HG02623 (cell line): ENCODE results near the gene PCGF2.
"Not testable (repeated sequence)": the region's sequence is repeated elsewhere in the genome, so short reads cannot be mapped to it uniquely, and the experiment has no call there.

ENCODE experiments used
- ATAC-seq: cut with Tn5 transposase; IDR thresholded peaks from one replicate; pipeline ENCODE4 v1.9.1; 2021; ENCODE audit warnings: moderate library complexity; ENCODE audit not compliant: unreplicated experiment

PCGF2 gene

DNA sequence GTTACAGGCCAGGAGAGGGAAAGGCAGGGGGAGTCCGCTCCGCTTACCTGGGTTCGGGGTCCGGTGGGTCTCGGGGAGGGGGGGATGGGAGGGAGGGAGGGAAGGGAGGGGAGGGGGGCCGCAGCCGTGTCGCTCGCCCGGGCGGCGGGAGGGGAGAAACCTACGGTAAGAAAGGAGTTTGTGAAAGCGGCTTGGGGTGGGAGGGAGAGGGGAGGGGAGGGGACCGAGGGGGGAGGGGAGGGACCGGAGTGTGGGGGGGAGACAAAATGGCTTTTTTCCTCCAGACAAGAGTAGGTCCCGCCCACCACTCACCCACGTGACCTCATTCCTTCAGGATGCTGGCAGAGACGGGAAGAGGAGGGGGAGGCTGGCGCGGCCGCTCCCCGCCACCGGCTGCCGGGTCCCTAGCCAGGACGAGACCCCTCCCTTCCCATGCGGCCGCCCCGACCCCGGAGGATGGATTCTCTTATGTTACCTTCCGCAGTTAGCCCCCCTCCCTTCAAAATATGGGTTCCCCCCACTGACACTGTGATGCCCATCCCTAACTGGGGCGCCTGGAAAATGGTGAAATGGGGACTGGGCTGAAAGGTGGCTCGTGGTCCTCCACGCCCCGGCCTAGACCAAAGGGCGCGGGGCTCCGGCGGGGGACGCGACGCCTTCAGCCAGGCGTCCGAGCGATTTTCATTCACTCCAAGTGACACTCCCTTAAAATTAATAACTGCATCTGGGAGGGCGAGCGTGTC is at the start of gene PCGF2:
PCGF2 (minus strand) TSS at position 188 of the 743 bp plus-strand sequence. CDS start 7,934 bp downstream, outside the sequence.
- ATAC-seq = no peak

DNA sequence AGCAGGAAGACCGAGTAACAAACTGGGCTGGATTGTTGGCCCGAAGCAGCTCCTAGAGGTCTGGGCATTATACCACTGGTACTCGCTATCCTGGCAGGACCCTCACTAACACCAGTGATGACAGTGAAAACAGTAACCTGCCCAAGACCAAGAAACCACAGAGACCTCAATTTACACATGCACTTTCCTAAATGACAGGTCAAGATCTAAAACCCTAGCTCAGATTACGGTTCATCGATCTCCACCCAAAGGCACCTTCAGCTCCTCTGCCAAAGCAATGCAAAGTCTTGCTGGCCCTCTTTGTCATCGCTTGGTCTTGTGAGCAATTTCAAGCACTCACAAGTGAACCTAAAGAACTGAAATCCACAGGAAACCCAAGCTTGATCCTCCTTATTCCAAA is 49.7 kb upstream of the PCGF2 start:
- no peak for ATAC-seq

DNA sequence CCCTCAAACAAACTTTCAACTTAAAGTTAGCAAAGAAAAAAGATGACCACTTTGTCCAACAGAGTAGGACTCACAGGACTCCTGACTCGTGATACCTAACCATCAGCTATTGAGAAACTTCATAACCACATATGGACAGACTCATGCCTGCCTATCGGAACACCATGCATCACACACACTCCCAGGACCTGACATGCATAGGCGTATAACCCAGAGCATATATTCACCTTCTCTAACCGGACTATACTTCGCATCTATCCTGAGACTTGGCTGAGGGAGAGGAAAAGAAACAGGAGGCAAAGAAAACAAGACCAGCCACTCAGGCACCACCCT is 49.0 kb upstream of the PCGF2 start:
- no peak for ATAC-seq

- ATAC-seq = no peak
Measured at GRCh38 chr17:38796451-38797157, 48.5 kb upstream of the PCGF2 start.

- no peak for ATAC-seq
Measured at GRCh38 chr17:38794221-38794620, 46.1 kb upstream of the PCGF2 start.

DNA sequence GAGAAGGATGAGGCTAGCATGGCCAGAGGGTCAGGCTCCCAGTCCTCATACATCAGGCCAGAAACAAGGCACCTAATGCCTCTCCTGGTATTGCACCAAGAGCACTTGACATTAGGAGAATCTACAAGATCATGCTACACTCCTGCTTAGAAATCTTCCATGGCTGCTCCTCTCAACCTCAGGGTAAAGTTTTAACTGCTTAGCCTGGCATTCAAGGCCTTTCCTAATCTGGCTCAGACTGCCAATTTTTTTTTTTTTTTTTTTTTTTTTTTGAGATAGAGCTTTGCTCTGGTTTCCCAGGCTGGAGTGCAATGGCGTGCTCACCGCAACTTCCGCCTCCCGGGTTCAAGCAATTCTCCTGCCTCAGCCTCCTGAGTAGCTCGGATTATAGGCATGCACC is 43.0 kb upstream of the PCGF2 start:
- ATAC-seq = no peak

DNA sequence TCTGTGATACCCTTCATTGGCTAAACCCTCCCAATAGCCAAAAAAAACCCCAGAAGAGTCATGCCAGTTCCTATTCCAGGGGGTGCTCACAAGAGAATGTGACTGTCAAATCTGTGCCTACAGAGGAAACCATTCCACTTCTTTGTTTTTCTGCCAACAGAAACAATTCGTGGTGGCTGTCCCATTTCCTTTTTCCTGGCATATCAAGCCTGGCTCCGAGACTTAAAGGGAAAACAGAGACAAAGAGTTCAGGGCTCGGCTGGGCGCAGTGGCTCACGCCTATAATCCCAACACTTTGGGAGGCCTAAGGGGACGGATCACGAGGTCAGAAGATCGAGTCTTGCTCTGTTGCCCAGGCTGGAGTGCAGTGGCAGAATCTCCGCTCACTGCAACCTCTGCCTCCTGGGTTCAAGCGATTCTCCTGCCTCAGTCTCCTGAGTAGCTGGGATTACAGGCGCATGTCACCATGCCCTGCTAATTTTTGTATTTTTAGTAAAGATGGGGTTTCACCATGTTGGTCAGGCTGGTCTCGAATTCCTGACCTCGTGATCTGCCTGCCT is 42.1 kb upstream of the PCGF2 start:
- not testable (repeated sequence) for ATAC-seq

DNA sequence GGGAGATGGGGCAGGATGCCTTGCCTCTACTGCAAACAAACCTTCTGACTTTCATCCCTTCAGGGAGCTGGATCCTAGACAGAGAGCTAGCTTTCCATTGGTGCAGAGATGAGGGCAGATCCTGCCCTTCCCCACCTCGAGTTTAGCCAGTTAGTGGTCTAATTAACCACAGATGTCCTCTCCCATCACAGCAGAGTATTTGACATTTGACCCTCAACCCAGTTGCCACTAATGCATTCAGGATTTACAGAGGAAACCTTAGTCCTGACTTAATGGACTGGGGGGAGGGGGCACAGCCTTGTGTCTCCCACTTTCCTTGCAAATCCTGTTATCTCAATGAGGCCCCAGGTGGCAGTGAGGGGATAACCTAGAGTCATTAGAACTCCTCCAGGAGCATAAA is 41.0 kb upstream of the PCGF2 start:
- no peak for ATAC-seq

GRCh38 chr17:38787999-38788398 is 39.9 kb upstream of the PCGF2 start:
- ATAC-seq = not testable (repeated sequence)

DNA sequence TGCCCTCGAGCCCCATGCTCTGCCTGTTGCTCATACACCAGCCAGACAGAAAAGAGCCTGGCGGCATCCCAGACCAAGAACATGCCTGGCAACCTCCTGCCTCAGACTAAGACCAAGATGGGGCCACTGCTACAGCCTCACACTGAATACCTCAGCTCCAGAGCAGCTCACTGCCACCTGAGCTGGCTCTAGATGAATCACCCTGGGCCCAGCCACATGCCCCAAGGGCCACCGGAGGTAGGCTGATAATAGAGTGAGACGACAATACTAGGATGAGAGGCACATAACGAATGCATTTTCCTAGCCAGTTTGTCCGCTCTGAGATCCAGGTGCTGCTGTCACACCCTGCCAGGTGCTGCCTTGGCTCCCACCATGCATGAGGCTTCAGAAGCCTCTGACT is 38.2 kb upstream of the PCGF2 start:
- ATAC-seq = no peak

GRCh38 chr17:38783227-38783626 is 35.1 kb upstream of the PCGF2 start:
- ATAC-seq = no peak

GRCh38 chr17:38779965-38780752 is 32.0 kb upstream of the PCGF2 start:
- no peak for ATAC-seq

GRCh38 chr17:38777641-38778250 is 29.6 kb upstream of the PCGF2 start:
- no peak for ATAC-seq

GRCh38 chr17:38773258-38773657 is 25.1 kb upstream of the PCGF2 start:
- no peak for ATAC-seq

- no peak for ATAC-seq
Measured at GRCh38 chr17:38768417-38768816, 20.3 kb upstream of the PCGF2 start.

DNA sequence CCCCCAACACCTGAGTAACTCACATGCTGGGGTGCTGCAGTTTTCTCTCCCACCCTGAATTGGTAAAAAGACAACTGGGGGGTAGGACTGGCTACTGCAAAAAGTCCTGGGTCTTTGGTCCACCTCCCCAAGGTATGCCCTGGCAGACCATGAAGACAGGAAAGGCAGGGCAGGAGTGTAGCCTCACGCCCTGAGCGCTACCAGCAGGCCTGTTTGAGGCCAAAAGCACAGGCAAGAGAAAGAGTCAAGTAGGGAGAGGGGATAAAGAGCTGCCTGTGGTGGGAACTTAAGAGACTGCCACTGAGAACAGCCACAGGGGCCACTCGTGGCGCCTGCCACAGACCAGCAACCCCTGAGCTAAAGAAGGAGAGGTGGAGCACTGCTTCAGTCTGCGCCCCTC is 18.2 kb upstream of the PCGF2 start:
- no peak for ATAC-seq

DNA sequence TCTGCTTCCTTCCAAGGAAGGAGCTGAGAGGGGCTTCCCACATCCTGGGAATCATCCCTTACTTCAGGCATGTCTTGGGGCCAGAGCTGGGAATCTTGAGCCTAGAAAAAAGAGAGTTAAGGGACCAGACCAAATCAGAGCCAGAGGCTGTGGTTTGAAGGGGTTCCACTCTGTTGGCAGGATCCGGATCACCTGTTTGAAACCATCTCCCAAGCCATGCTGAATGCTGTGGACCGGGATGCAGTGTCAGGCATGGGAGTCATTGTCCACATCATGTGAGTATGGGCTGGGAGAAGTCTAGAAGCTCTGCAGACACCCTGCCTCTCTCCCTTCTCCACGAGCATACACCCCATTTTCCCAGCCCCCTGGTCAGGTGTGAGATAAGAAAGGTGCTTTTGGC is 14.1 kb upstream of the PCGF2 start:
- ATAC-seq = no peak

- ATAC-seq = no peak
Measured at GRCh38 chr17:38761612-38762011, 13.5 kb upstream of the PCGF2 start.

- ATAC-seq = no peak
Measured at GRCh38 chr17:38753071-38753506, 5.0 kb upstream of the PCGF2 start.

DNA sequence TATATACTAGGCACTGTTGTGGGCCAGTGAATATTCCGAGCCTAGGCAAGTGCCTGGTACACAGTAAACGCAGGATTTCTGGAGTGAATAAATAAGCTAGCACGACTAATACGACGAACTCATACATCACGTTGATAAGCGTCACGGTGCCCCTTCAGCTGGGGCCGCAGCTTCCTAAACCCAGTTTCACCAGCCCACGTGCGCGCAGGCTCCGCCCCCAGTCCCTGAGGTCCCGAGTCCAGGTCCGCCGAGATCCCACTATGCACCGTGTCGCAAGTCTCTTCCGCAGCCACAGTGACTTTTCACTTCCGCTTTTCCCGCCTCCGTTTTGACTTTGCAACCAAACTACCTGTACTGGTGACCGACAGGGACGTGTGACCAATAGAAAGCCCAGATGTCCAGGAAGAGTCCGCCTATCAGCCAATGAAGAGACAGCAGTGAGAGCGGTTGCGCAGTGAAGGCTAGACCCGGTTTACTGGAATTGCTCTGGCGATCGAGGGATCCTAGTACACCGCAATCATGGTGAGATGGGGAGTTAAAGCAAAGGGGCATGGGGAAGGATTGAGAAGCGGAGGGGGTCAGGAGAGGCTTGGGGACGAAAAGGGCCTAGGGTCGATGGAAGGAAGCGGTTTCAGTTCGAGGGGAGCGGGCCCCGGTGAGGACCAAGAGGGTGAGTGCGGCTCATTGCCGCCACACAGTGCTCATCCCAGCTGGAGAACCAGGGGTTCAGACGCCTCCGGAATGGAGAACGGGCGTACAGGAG is 4.4 kb upstream of the PCGF2 start, which contains the start of gene PSMB3:
PSMB3 (plus strand) TSS at position 434 of the 763 bp plus-strand sequence; CDS start at position 520, 86 bp downstream.
- peak; percentile 89 for ATAC-seq
